Left ventricle myocardium inferior (tissue), 1 donor: ENCODE data around the gene ATP7A. TPM values are rescaled to one million over a fixed set of nuclear protein-coding genes. Genes with fewer than 3 reads are reported as not detected.
"Not testable (repeated sequence)": the region's sequence is repeated elsewhere in the genome, so short reads cannot be mapped to it uniquely, and the experiment has no call there.

ENCODE experiments used
- DNase-seq: peaks from one replicate; pipeline ENCODE4 v3.0.0-alpha.2; 2020
- H3K27ac ChIP-seq: fragments of 200-600 bp; replicated peaks from 2 replicates; pipeline ENCODE4 v1.8.0; 2021
- H3K27me3 ChIP-seq: fragments of 200-600 bp; 2 replicates; pipeline ENCODE4 v1.8.0; 2021; ENCODE audit warnings: low read depth
- H3K36me3 ChIP-seq: fragments of 200-600 bp; 2 replicates; pipeline ENCODE4 v1.8.0; 2021
- H3K4me1 ChIP-seq: fragments of 200-600 bp; 2 replicates; pipeline ENCODE4 v1.8.0; 2021
- H3K4me3 ChIP-seq: fragments of 200-600 bp; 2 replicates; pipeline ENCODE4 v1.8.0; 2021; ENCODE audit warnings: mild to moderate bottlenecking, moderate library complexity
- H3K9me3 ChIP-seq: fragments of 200-600 bp; replicated peaks from 2 replicates; pipeline ENCODE4 v1.8.0; 2021
- intact Hi-C: fragments of 100-400 bp; cut with micrococcal nuclease; formaldehyde crosslinking; loops from one replicate; pipeline ENCODE4 v1.11.0; 2022
- total RNA-seq: library from RNA; stranded (reverse); fragmentation: NEBNext Ultra II Directional; extraction: Animal tissue kit (Norgen Biotek cat#: 25700); gene quantifications from one replicate; pipeline ENCODE4 v1.2.1, GENCODE V29; 2021
- TF ChIP-seq, protein P1 (sequence below): fragments of 200-600 bp; IDR thresholded peaks from 2 replicates; pipeline ENCODE4 v1.8.0; 2021; ENCODE audit warnings: antibody characterized with exemption, mild to moderate bottlenecking, borderline replicate concordance
- donor health status: DM: no; HTN: yes; CAD: no; lungs with severe emphysema.

The ATP7A gene
- total RNA-seq, 1 donor from 2014 or later, result 4.5 TPM

DNA sequence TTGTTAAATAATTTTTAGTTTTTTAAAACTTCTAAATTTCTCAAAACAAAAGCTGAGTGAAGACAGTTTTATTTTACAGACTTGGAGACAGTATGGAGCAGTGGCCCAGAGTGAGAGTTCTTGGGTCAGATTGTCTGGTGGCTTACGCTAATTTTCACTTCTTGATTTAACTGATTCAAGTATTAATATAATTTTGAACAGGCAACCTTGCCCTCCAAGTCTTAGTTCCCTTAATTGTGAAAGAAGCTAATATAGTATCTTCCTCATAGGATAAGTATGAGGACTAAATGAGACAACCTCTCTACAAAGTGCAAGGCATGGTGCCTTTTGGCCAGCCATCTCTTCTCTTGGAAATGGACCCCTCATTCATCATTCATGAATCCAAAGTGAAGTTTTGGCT lies 25.4 kb downstream of the ATP7A start:
- no peaks in the 10 kb centered on the region for H3K36me3 ChIP-seq
- TF ChIP-seq, protein P1, sequence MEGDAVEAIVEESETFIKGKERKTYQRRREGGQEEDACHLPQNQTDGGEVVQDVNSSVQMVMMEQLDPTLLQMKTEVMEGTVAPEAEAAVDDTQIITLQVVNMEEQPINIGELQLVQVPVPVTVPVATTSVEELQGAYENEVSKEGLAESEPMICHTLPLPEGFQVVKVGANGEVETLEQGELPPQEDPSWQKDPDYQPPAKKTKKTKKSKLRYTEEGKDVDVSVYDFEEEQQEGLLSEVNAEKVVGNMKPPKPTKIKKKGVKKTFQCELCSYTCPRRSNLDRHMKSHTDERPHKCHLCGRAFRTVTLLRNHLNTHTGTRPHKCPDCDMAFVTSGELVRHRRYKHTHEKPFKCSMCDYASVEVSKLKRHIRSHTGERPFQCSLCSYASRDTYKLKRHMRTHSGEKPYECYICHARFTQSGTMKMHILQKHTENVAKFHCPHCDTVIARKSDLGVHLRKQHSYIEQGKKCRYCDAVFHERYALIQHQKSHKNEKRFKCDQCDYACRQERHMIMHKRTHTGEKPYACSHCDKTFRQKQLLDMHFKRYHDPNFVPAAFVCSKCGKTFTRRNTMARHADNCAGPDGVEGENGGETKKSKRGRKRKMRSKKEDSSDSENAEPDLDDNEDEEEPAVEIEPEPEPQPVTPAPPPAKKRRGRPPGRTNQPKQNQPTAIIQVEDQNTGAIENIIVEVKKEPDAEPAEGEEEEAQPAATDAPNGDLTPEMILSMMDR, result no peak
- H3K4me3 ChIP-seq, result no peak overlapping the region
- no peak for DNase-seq
- no peak overlapping the region for H3K27ac ChIP-seq
- no peaks in the 10 kb centered on the region for H3K4me1 ChIP-seq
- H3K27me3 ChIP-seq, result no peaks in the 10 kb centered on the region
- no peaks in the 10 kb centered on the region for H3K9me3 ChIP-seq
- intact Hi-C loops, result no loop called here

DNA sequence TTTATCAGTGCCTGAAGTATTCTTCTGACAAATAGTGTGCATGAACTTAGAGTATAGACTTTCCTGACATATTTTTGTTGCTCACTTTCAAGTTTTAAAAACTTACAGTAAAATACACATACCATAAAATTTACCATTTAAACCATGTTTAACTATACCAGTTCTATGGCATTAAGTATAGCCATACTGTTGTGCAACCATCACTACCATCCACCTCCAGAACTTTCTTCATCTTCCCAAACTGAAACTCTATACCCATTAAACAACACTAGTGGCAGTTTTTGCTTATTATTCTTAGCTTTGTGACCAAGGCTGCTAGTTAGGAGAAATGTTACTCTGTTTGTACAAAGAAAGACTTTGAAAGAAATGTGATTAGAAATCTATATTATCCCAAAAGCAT lies 25.8 kb downstream of the ATP7A start:
- Histone ChIP-seq H3K4me1 (no peaks in the 10 kb centered on the region), H3K9me3 (no peaks in the 10 kb centered on the region), H3K4me3 (no peak overlapping the region), H3K36me3 (no peaks in the 10 kb centered on the region), H3K27me3 (no peaks in the 10 kb centered on the region), H3K27ac (no peak overlapping the region)
- intact Hi-C loops, result no loop called here
- TF ChIP-seq, protein P1, result no peak
- DNase-seq, result no peak

DNA sequence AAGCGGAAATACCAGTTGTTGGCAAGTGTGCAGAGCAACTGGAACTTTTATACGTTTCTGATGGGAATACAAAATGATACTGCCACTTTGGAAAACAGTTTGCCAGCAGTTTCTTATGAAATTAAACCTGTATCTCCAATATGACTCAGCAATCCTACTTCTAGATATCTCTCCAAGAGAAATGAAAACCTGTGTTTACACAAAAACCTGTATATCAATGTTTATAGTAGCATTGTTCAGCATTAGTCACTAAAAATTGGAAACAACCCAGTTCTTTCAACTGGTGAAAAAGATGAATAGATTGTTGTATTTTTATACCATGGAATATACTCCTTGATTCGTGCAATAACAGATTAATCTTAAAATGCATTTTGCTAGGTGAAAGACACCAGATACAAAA lies 26.8 kb downstream of the ATP7A start:
- Histone ChIP-seq H3K4me1 (no peaks in the 10 kb centered on the region), H3K27me3 (no peaks in the 10 kb centered on the region), H3K9me3 (no peaks in the 10 kb centered on the region), H3K36me3 (no peaks in the 10 kb centered on the region), H3K27ac (no peak overlapping the region), H3K4me3 (no peak overlapping the region)
- DNase-seq, result no peak
- intact Hi-C loops, result no loop called here
- TF ChIP-seq, protein P1, result no peak

DNA sequence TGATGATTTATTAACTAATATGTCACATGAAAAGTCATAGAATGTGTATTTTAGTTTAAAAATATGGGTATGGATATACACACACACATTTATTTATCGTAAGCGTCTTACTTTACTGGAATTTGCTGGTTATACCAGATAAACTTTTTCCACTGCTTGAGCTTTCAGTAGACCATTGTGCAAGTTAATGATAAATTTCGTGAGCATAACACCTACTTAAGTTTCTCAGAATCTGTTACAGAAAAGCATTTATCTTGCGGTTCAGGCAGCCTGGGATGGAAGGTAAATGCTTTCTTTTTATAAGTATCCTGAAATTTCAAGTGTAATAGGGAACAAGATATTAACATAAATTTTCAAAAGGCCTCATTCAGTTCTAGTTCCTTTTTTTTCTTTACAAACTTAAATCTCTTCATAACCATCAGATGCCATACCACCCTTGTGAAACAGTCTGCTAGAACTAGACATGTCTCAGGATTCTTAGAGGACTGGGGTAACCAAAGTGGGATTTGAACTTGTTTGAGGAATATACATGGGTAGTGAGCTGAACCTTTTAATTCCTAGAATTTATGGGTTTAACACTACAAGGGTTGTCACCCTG lies 27.7 kb downstream of the ATP7A start:
- intact Hi-C loops, result no loop called here
- H3K9me3 ChIP-seq, result no peaks in the 10 kb centered on the region
- no peaks in the 10 kb centered on the region for H3K4me1 ChIP-seq
- DNase-seq, result no peak
- TF ChIP-seq, protein P1, result no peak
- H3K4me3 ChIP-seq, result no peak overlapping the region
- no peaks in the 10 kb centered on the region for H3K27me3 ChIP-seq
- no peaks in the 10 kb centered on the region for H3K36me3 ChIP-seq
- no peak overlapping the region for H3K27ac ChIP-seq

DNA sequence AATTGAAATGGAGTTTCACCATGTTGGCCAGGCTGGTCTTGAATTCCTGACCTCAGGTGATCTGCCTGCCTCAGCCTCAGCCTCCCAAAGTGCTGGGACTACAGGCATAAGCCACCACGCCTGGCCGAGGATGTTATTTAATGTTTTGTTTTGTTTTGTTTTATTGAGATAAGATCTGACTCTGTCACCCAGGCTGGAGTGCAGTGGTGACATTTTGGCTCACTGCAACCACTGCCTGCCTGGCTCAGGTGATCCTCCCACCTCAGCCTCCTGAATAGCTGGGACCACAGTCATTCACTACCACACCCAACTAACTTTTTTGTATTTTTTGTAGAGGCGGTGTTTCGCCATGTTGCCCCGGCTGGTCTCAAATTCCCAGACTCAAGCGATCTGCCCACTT lies 34.5 kb downstream of the ATP7A start:
- H3K27ac ChIP-seq, H3K4me1 ChIP-seq, intact Hi-C loops, H3K4me3 ChIP-seq, DNase-seq, H3K9me3 ChIP-seq, H3K36me3 ChIP-seq, H3K27me3 ChIP-seq: not testable (repeated sequence)

DNA sequence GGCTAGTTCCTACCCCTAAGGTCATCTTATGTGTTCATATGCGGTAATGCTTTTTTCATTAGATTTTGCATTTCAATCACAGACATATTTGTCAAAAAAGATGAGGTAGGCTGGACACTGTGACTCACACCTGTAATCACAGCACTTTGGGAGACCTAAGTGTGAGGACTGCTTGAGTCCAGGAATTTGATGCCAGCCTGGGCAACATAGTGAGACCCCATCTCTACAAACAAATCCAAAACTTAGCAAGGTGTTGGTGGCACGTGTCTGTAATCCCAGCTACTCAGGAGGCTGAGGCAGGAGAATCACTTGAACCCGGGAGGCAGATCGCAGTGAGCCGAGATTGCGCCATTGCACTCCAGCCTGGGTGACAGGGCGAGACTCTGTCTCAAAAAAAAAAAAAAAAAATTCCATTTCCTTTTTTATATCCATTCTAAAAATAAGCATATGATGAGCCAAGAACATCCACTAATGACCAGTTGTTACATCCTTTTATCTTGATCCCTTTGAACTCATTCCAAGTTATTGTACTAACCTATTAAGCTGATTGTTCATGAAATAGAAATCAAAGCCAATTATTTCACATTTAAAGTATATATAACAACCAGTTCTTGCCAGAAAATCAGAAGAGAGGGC lies 35.5 kb downstream of the ATP7A start:
- peaks cover 3% of the 10 kb centered on the region for H3K4me1 ChIP-seq
- no peak overlapping the region for H3K4me3 ChIP-seq
- no peaks in the 10 kb centered on the region for H3K27me3 ChIP-seq
- no peaks in the 10 kb centered on the region for H3K9me3 ChIP-seq
- intact Hi-C loops, result no loop called here
- no peak for DNase-seq
- H3K36me3 ChIP-seq, result no peaks in the 10 kb centered on the region
- TF ChIP-seq, protein P1, result no peak
- no peak overlapping the region for H3K27ac ChIP-seq
